HepG2 (cell line): ENCODE measurements around the gene SARS2. TPM values are rescaled to one million over a fixed set of nuclear protein-coding genes. Genes with fewer than 3 reads are reported as not detected.
A peak's percentile ranks its signal among the peaks of the same experiment; 100 is the strongest.

ENCODE experiments used
- IRF2 ChIP-seq: IDR thresholded peaks from 2 replicates; pipeline ENCODE4 v1.6.1; 2018; ENCODE audit warnings: missing genetic modification reagents, missing compliant biosample characterization
- MLX ChIP-seq: IDR thresholded peaks from 2 replicates; pipeline ENCODE4 v1.6.1; 2016
- PLRG1 ChIP-seq: fragments of 450-650 bp; conservative IDR thresholded peaks from 2 replicates; pipeline ENCODE4 v1.6.1; 2016
- SNRNP70 ChIP-seq: fragments of 200-400 bp; formaldehyde crosslinking; IDR thresholded peaks from 2 replicates; pipeline ENCODE4 v1.6.1; 2017; ENCODE audit warnings: mild to moderate bottlenecking, low read depth, low read length, moderate library complexity
- TAF1 ChIP-seq: sonication (generic); formaldehyde crosslinking; IDR thresholded peaks from 2 replicates; pipeline ENCODE4 v1.4.0; 2020; ENCODE audit warnings: missing genetic modification reagents
- TGIF2 ChIP-seq: IDR thresholded peaks from 2 replicates; pipeline ENCODE4 v1.6.1; 2016; ENCODE audit warnings: control low read depth, missing compliant biosample characterization
- ZNF331 ChIP-seq: sonication (generic); formaldehyde crosslinking; IDR thresholded peaks from 2 replicates; pipeline ENCODE4 v1.4.0; 2020; ENCODE audit warnings: missing genetic modification reagents
- ZNF7 ChIP-seq: IDR thresholded peaks from 2 replicates; pipeline ENCODE4 v1.6.1; 2016; ENCODE audit warnings: missing biosample characterization, missing genetic modification reagents
- ZNF777 ChIP-seq: sonication (generic); formaldehyde crosslinking; IDR thresholded peaks from 2 replicates; pipeline ENCODE4 v1.4.0; 2020; ENCODE audit warnings: missing genetic modification reagents
- polyA plus RNA-seq, 8 experiments: library from polyadenylated mRNA; depleted of rRNA in 3 of 8; stranded (reverse) in 7 of 8; unstranded in 1 of 8; fragments of >200 nt; fragmentation: Illumina TruSeq in 4 of 8; extraction: Trizol in 4 of 8; gene quantifications; 2 replicates each; pipeline versions ENCODE4 v1.2.1 to v1.2.3, GENCODE V29; 2011 to 2016; ENCODE audit warnings: low read depth in 4 of 8, missing spikeins in 1 of 8, mixed read lengths in 1 of 8; ENCODE audit not compliant: insufficient read depth in 1 of 8
- total RNA-seq, 5 experiments: library from RNA; depleted of rRNA; stranded (reverse); fragments of >200 nt; fragmentation: Illumina TruSeq; extraction: Trizol; gene quantifications; 2 replicates each; pipeline ENCODE4 v1.2.3, GENCODE V29; 2016; ENCODE audit warnings: low read depth in 1 of 5
- TF ChIP-seq, protein P1 (sequence below): IDR thresholded peaks from 2 replicates; pipeline ENCODE4 v1.6.1; 2016; ENCODE audit warnings: low read depth, missing genetic modification reagents, missing compliant biosample characterization
- TF ChIP-seq, protein P2 (sequence below): sonication (generic); formaldehyde crosslinking; IDR thresholded peaks from 2 replicates; pipeline ENCODE4 v1.8.1; 2023; ENCODE audit warnings: mild to moderate bottlenecking, inconsistent platforms, moderate library complexity, missing genetic modification reagents, borderline replicate concordance
- TF ChIP-seq, protein P3 (sequence below), 2 experiments: sonication (generic) in 1 of 2; formaldehyde crosslinking in 1 of 2; IDR thresholded peaks; 2 replicates each; pipeline versions ENCODE4 v1.6.1 to v1.9.0; 2014 to 2022; ENCODE audit warnings: antibody characterized with exemption in 1 of 2, borderline replicate concordance in 1 of 2, inconsistent platforms in 1 of 2, low read depth in 1 of 2, missing genetic modification reagents in 1 of 2
- TF ChIP-seq, protein P4 (sequence below): sonication (generic); formaldehyde crosslinking; IDR thresholded peaks from 2 replicates; pipeline ENCODE4 v1.5.1; 2020; ENCODE audit warnings: mild to moderate bottlenecking, missing genetic modification reagents, borderline replicate concordance

SARS2 gene
- total and polyA plus RNA-seq, 2 of the 13 experiments (the other 11 are each of a cell fraction or from before 2014, with no cell fraction given) = 40.0 to 48.6 TPM

DNA sequence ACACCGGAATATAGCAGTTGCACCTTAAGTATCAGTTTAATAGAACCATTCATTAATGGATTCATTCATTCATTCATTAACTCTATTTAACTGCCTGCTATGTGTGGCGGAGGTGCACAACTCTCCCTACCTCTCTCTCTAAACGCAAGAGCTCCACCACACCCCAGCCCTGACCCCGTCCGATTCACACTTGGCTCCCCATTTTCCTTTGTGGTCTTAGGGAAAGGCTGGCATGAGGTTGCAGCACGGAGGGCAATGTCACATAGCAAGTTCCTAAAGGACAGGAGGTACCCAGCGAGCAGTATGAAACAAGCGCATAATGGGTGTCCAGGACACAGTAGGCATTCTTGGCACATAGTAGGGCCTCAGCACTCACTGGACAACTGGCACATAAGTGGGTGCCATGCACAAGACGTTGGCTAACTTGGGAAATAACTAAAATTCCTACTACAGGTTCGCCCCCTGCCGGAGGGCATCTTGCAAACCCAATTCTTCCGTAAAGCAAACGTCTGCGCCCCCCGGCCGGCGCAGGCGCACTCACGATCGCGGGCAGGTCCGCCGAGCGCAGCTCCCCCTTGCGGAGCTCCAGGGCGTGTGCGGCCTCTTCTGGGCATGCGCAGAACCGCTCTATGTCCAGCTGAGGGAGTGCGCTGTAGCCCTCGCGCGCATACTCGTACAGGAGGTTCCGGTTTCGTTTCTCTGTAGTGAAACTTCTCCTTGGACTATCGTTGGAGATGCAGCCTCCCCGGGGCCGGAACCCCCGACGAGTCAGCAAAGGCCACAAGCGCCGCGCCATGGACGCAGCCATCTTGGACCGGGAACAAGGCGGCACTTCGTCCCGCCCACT lies at the start of gene SARS2 (continued):
- TF ChIP-seq, protein P1, sequence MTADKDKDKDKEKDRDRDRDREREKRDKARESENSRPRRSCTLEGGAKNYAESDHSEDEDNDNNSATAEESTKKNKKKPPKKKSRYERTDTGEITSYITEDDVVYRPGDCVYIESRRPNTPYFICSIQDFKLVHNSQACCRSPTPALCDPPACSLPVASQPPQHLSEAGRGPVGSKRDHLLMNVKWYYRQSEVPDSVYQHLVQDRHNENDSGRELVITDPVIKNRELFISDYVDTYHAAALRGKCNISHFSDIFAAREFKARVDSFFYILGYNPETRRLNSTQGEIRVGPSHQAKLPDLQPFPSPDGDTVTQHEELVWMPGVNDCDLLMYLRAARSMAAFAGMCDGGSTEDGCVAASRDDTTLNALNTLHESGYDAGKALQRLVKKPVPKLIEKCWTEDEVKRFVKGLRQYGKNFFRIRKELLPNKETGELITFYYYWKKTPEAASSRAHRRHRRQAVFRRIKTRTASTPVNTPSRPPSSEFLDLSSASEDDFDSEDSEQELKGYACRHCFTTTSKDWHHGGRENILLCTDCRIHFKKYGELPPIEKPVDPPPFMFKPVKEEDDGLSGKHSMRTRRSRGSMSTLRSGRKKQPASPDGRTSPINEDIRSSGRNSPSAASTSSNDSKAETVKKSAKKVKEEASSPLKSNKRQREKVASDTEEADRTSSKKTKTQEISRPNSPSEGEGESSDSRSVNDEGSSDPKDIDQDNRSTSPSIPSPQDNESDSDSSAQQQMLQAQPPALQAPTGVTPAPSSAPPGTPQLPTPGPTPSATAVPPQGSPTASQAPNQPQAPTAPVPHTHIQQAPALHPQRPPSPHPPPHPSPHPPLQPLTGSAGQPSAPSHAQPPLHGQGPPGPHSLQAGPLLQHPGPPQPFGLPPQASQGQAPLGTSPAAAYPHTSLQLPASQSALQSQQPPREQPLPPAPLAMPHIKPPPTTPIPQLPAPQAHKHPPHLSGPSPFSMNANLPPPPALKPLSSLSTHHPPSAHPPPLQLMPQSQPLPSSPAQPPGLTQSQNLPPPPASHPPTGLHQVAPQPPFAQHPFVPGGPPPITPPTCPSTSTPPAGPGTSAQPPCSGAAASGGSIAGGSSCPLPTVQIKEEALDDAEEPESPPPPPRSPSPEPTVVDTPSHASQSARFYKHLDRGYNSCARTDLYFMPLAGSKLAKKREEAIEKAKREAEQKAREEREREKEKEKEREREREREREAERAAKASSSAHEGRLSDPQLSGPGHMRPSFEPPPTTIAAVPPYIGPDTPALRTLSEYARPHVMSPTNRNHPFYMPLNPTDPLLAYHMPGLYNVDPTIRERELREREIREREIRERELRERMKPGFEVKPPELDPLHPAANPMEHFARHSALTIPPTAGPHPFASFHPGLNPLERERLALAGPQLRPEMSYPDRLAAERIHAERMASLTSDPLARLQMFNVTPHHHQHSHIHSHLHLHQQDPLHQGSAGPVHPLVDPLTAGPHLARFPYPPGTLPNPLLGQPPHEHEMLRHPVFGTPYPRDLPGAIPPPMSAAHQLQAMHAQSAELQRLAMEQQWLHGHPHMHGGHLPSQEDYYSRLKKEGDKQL (CRISPR knock-in tag) = no peak
- TF ChIP-seq MLX (CRISPR knock-in tag) (peak; percentile 12; the same call in 1 of the 2 replicates), IRF2 (0 out of 2 replicates have a peak, but pooled peaks have one; percentile 68), PLRG1 (no peak), TGIF2 (CRISPR knock-in tag) (no peak), ZNF777 (CRISPR knock-in tag) (no peak; the same call in 1 of the 2 replicates), ZNF331 (CRISPR knock-in tag) (peak; percentile 13; the same call in 1 of the 2 replicates), SNRNP70 (no peak), ZNF7 (CRISPR knock-in tag) (no peak), TAF1 (peak; percentile 89)
- TF ChIP-seq, protein P2, sequence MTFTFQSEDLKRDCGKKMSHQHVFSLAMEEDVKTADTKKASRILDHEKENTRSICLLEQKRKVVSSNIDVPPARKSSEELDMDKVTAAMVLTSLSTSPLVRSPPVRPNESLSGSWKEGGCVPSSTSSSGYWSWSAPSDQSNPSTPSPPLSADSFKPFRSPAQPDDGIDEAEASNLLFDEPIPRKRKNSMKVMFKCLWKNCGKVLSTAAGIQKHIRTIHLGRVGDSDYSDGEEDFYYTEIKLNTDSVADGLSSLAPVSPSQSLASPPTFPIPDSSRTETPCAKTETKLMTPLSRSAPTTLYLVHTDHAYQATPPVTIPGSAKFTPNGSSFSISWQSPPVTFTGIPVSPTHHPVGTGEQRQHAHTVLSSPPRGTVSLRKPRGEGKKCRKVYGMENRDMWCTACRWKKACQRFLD (CRISPR knock-in tag) = no peak
- TF ChIP-seq, protein P3, sequence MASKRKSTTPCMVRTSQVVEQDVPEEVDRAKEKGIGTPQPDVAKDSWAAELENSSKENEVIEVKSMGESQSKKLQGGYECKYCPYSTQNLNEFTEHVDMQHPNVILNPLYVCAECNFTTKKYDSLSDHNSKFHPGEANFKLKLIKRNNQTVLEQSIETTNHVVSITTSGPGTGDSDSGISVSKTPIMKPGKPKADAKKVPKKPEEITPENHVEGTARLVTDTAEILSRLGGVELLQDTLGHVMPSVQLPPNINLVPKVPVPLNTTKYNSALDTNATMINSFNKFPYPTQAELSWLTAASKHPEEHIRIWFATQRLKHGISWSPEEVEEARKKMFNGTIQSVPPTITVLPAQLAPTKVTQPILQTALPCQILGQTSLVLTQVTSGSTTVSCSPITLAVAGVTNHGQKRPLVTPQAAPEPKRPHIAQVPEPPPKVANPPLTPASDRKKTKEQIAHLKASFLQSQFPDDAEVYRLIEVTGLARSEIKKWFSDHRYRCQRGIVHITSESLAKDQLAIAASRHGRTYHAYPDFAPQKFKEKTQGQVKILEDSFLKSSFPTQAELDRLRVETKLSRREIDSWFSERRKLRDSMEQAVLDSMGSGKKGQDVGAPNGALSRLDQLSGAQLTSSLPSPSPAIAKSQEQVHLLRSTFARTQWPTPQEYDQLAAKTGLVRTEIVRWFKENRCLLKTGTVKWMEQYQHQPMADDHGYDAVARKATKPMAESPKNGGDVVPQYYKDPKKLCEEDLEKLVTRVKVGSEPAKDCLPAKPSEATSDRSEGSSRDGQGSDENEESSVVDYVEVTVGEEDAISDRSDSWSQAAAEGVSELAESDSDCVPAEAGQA (IDR thresholded peaks at IDR 0.05; ENCODE audit: low read depth) = peak; percentile 73; the same call in 1 of the 2 replicates
- TF ChIP-seq, protein P3 (CRISPR knock-in tag; IDR thresholded peaks at IDR 0.05; ENCODE audit: borderline replicate concordance) = no peak
- TF ChIP-seq, protein P4, sequence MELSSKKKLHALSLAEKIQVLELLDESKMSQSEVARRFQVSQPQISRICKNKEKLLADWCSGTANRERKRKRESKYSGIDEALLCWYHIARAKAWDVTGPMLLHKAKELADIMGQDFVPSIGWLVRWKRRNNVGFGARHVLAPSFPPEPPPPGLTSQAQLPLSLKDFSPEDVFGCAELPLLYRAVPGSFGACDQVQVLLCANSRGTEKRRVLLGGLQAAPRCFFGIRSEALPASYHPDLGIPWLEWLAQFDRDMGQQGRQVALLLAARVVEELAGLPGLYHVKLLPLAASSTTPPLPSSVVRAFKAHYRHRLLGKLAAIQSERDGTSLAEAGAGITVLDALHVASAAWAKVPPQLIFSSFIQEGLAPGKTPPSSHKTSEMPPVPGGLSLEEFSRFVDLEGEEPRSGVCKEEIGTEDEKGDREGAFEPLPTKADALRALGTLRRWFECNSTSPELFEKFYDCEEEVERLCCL = 0 out of 2 replicates have a peak, but pooled peaks have one; percentile 21
